Testis (tissue), 2 donors: Measurements from ENCODE around the gene ANAPC16.

Source experiments
- POLR2A ChIP-seq: fragments of 450-650 bp; IDR thresholded peaks from one replicate; pipeline ENCODE4 v1.6.1; 2017; ENCODE audit warnings: antibody characterized with exemption, mild to moderate bottlenecking, moderate library complexity
- TF ChIP-seq, protein P1 (sequence below), 3 experiments: fragments of 450-650 bp in 2 of 3; fragments of 200-600 bp in 1 of 3; sonication (generic) in 1 of 3; IDR thresholded peaks; one replicate each; pipeline ENCODE4 v1.5.1; 2016 to 2019; ENCODE audit warnings: antibody characterized with exemption in 3 of 3, mild to moderate bottlenecking in 2 of 3, moderate library complexity in 1 of 3

DNA sequence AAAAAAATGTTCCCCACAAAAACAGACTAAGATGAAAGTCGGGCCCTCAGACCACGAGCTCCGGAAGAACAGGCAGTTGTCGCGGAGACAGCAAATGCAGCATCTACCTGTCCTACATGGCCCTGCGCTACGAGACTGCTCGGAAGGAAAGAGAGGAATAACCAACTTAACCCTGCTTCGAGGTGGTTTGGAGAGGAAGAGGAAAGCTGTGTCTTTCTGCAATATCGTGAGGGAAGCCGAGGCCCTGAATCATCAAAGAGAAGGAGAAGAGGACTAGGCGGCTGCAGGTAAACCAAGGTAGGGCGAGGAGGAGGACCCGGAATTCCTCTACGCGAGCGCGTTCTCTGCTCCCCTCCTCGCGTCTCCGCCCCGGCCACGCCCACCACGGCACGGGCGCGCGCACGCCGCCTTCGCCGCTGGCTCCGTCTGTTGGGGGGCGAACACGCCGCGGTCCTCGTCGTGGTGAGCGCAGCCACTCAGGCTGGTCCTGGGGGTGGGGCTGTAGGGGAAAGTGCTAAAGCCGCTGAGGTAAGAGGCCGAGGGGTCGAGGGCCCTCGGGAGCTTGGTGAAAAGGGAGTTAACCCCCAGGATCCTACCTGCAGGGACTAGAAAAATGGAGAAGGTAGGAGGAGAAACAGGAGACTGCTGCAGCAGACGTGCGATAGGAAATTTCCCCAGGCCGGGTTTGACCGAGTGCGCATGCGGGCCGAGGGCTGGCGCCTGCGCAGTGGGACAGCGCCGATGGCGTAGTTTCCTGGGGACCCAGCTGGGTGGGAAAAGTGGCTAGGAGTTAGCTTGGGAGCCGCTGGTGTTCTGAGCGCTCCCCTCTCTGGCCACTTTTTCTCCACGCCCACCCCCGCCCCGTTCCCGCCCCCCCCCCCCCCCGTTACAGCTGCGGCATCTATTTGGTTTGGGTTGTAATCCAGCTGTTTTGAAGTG, at the start of gene ANAPC16, which contains the start of gene ASCC1:
- TF ChIP-seq, protein P1, sequence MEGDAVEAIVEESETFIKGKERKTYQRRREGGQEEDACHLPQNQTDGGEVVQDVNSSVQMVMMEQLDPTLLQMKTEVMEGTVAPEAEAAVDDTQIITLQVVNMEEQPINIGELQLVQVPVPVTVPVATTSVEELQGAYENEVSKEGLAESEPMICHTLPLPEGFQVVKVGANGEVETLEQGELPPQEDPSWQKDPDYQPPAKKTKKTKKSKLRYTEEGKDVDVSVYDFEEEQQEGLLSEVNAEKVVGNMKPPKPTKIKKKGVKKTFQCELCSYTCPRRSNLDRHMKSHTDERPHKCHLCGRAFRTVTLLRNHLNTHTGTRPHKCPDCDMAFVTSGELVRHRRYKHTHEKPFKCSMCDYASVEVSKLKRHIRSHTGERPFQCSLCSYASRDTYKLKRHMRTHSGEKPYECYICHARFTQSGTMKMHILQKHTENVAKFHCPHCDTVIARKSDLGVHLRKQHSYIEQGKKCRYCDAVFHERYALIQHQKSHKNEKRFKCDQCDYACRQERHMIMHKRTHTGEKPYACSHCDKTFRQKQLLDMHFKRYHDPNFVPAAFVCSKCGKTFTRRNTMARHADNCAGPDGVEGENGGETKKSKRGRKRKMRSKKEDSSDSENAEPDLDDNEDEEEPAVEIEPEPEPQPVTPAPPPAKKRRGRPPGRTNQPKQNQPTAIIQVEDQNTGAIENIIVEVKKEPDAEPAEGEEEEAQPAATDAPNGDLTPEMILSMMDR (IDR thresholded peaks at IDR 0.05): no peak
- peak; percentile 52 for TF ChIP-seq POLR2A
